WTC11 (cell line): Measurements from ENCODE around the gene NFATC1. TPM values are rescaled to one million over a fixed set of nuclear protein-coding genes. Genes with fewer than 3 reads are reported as not detected.

ENCODE experiments used
- ATAC-seq: fragments of 200-7000 bp; cut with Tn5 transposase; 2 replicates; pipeline ENCODE4 v1.10.0; 2021; ENCODE audit warnings: mild to moderate bottlenecking, moderate library complexity
- CTCF ChIA-PET: fragments of 300-600 bp; sonication (Branson Sonifier 250); formaldehyde crosslinking; loops from one replicate; lab custom pipeline; 2021; ENCODE audit warnings: antibody characterized with exemption; lab: Charles Lee
- POLR2A ChIA-PET: fragments of 350-600 bp; sonication (Branson Sonifier 250); formaldehyde crosslinking; loops from one replicate; lab custom pipeline; 2021; ENCODE audit warnings: antibody characterized with exemption; lab: Charles Lee
- DNase-seq: peaks from one replicate; pipeline ENCODE4 v3.0.0; 2021; ENCODE audit warnings: low spot score
- H3K27ac Mint-ChIP-seq: 2 replicates; pipeline ENCODE4 v1.8.0; 2021; ENCODE audit warnings: mixed read lengths
- H3K27me3 Mint-ChIP-seq: 2 replicates; pipeline ENCODE4 v1.8.0; 2021; ENCODE audit warnings: low read depth, mild to moderate bottlenecking, moderate library complexity, mixed read lengths
- H3K36me3 Mint-ChIP-seq: 2 replicates; pipeline ENCODE4 v1.8.0; 2021; ENCODE audit warnings: mixed read lengths
- H3K4me1 Mint-ChIP-seq: 2 replicates; pipeline ENCODE4 v1.8.0; 2022; ENCODE audit warnings: mixed read lengths
- H3K4me3 Mint-ChIP-seq: 2 replicates; pipeline ENCODE4 v1.8.0; 2021; ENCODE audit warnings: mild to moderate bottlenecking, moderate library complexity, mixed read lengths
- H3K9me3 Mint-ChIP-seq: 2 replicates; pipeline ENCODE4 v1.8.0; 2021; ENCODE audit warnings: mixed read lengths
- CREB1 ChIP-seq: sonication (generic); formaldehyde crosslinking; IDR thresholded peaks from 2 replicates; pipeline ENCODE4 v1.8.0; 2023; ENCODE audit warnings: mild to moderate bottlenecking, missing genetic modification reagents
- FOXJ3 ChIP-seq: sonication (generic); formaldehyde crosslinking; IDR thresholded peaks from 2 replicates; pipeline ENCODE4 v1.9.0; 2021; ENCODE audit warnings: missing genetic modification reagents, mild to moderate bottlenecking, borderline replicate concordance
- FOXK1 ChIP-seq: sonication (generic); formaldehyde crosslinking; IDR thresholded peaks from 2 replicates; pipeline ENCODE4 v1.8.0; 2022; ENCODE audit warnings: mild to moderate bottlenecking, moderate library complexity, missing genetic modification reagents
- FOXP1 ChIP-seq: sonication (generic); formaldehyde crosslinking; IDR thresholded peaks from 2 replicates; pipeline ENCODE4 v1.8.0; 2022; ENCODE audit warnings: missing genetic modification reagents, mild to moderate bottlenecking, moderate library complexity, borderline replicate concordance
- GABPB1 ChIP-seq: sonication (generic); formaldehyde crosslinking; IDR thresholded peaks from 2 replicates; pipeline ENCODE4 v1.8.1; 2023; ENCODE audit warnings: mild to moderate bottlenecking, missing genetic modification reagents
- HMGA2 ChIP-seq: fragments of 250-450 bp; sonication (Bioruptor Pico); IDR thresholded peaks from 2 replicates; pipeline ENCODE4 v1.4.0; 2021; ENCODE audit warnings: mild to moderate bottlenecking, moderate library complexity
- KAT7 ChIP-seq: sonication (generic); formaldehyde crosslinking; IDR thresholded peaks from 2 replicates; pipeline ENCODE4 v1.8.1; 2023; ENCODE audit warnings: missing genetic modification reagents, mild to moderate bottlenecking, borderline replicate concordance
- NFATC4 ChIP-seq: fragments of 250-450 bp; sonication (Bioruptor Pico); IDR thresholded peaks from 2 replicates; pipeline ENCODE4 v1.9.0; 2021; ENCODE audit warnings: mild to moderate bottlenecking
- NR2C2 ChIP-seq: sonication (generic); formaldehyde crosslinking; IDR thresholded peaks from 2 replicates; pipeline ENCODE4 v1.8.0; 2022; ENCODE audit warnings: mild to moderate bottlenecking, missing genetic modification reagents
- SMAD4 ChIP-seq: sonication (generic); formaldehyde crosslinking; IDR thresholded peaks from 2 replicates; pipeline ENCODE4 v1.8.0; 2022; ENCODE audit warnings: mild to moderate bottlenecking, missing genetic modification reagents
- SP1 ChIP-seq: sonication (generic); formaldehyde crosslinking; conservative IDR thresholded peaks from 2 replicates; pipeline ENCODE4 v1.8.1; 2022; ENCODE audit warnings: missing genetic modification reagents
- ZBTB21 ChIP-seq: sonication (generic); formaldehyde crosslinking; IDR thresholded peaks from 2 replicates; pipeline ENCODE4 v1.8.1; 2023; ENCODE audit warnings: mild to moderate bottlenecking, missing genetic modification reagents, borderline replicate concordance
- ZNF219 ChIP-seq: sonication (generic); formaldehyde crosslinking; IDR thresholded peaks from 2 replicates; pipeline ENCODE4 v1.8.0; 2023; ENCODE audit warnings: missing genetic modification reagents, mild to moderate bottlenecking, borderline replicate concordance
- ZNF232 ChIP-seq: sonication (generic); formaldehyde crosslinking; IDR thresholded peaks from 2 replicates; pipeline ENCODE4 v1.8.0; 2022; ENCODE audit warnings: mild to moderate bottlenecking, missing genetic modification reagents
- ZNF423 ChIP-seq: fragments of 250-450 bp; sonication (Bioruptor Pico); IDR thresholded peaks from 2 replicates; pipeline ENCODE4 v2.1.2; 2022; ENCODE audit warnings: mild to moderate bottlenecking, moderate library complexity
- ZNF532 ChIP-seq: fragments of 250-450 bp; sonication (Bioruptor Pico); IDR thresholded peaks from 2 replicates; pipeline ENCODE4 v1.9.0; 2021; ENCODE audit warnings: mild to moderate bottlenecking, borderline replicate concordance
- total RNA-seq: library from RNA; stranded (reverse); gene quantifications from 3 replicates; pipeline ENCODE4 v1.2.3, GENCODE V29; 2021
- TF ChIP-seq, protein P1 (sequence below): sonication (generic); formaldehyde crosslinking; IDR thresholded peaks from 2 replicates; pipeline ENCODE4 v1.8.0; 2022; ENCODE audit warnings: mild to moderate bottlenecking, missing genetic modification reagents
- TF ChIP-seq, protein P2 (sequence below): sonication (generic); formaldehyde crosslinking; IDR thresholded peaks from 2 replicates; pipeline ENCODE4 v1.8.1; 2022; ENCODE audit warnings: missing genetic modification reagents, borderline replicate concordance
- TF ChIP-seq, protein P3 (sequence below): fragments of 250-450 bp; sonication (Bioruptor Pico); IDR thresholded peaks from 2 replicates; pipeline ENCODE4 v1.9.0; 2021; ENCODE audit warnings: moderate library complexity, mild to moderate bottlenecking, inconsistent platforms, borderline replicate concordance

Gene NFATC1
- total RNA-seq, 1 experiment from 2014 or later = 20.2 TPM

DNA sequence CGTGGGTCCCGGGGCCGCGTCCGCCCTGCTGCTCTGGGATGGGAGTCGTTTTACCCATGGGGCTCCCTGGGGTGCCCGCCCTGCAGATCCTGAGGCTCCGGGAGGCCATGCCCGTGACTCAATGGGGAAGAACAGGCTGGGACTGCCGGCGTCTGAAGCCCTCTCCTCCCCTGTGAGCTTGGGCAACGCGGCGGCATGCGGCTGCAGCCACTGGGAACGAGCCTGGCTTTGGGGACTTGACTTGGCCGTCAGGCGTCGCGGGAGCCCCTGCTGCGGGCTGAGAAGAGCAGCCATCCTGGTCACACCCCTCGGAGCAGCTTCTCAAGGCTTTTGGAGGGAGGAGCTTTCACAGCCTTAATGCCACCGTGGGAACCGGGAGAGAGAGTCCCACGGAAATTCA, 157.0 kb downstream of the NFATC1 start:
- no peak overlapping the region for H3K4me3 Mint-ChIP-seq
- no peaks in the 10 kb centered on the region for H3K27me3 Mint-ChIP-seq
- H3K36me3 Mint-ChIP-seq = no peaks in the 10 kb centered on the region
- H3K9me3 Mint-ChIP-seq = no peaks in the 10 kb centered on the region
- DNase-seq = no peak
- no peak overlapping the region for H3K27ac Mint-ChIP-seq
- no peaks in the 10 kb centered on the region for H3K4me1 Mint-ChIP-seq
- ChIA-PET CTCF (no interaction called here), POLR2A (no interaction called here)
- no peak for ATAC-seq
- TF ChIP-seq FOXK1 (CRISPR knock-in tag) (no peak), GABPB1 (CRISPR knock-in tag) (no peak), CREB1 (CRISPR knock-in tag) (no peak), KAT7 (CRISPR knock-in tag) (no peak), ZNF532 (CRISPR knock-in tag) (no peak), ZBTB21 (CRISPR knock-in tag) (no peak), FOXP1 (CRISPR knock-in tag) (no peak), SP1 (CRISPR knock-in tag) (no peak), ZNF232 (CRISPR knock-in tag) (no peak)
- TF ChIP-seq, protein P1, sequence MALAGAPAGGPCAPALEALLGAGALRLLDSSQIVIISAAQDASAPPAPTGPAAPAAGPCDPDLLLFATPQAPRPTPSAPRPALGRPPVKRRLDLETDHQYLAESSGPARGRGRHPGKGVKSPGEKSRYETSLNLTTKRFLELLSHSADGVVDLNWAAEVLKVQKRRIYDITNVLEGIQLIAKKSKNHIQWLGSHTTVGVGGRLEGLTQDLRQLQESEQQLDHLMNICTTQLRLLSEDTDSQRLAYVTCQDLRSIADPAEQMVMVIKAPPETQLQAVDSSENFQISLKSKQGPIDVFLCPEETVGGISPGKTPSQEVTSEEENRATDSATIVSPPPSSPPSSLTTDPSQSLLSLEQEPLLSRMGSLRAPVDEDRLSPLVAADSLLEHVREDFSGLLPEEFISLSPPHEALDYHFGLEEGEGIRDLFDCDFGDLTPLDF (CRISPR knock-in tag) = no peak

DNA sequence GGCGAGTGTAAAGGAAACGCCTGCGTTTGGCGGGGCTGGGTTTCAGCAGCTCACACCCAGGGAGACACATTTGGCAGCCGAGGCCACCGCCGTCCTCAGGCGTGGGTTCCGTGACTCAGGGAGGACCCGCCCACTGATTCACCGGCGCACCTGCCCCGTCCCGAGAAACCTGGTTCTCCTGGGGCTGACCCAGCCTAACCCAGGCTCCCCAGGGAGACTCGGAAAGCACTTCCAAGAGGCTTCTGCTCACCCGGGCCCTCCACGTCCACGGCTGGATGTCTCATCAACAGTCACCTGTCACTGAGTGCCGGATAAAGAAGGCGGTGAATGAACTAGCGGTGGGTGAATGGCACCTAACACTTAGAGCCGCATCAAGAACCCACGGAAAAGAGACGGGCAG, 157.4 kb downstream of the NFATC1 start:
- POLR2A ChIA-PET = no interaction called here
- TF ChIP-seq SMAD4 (CRISPR knock-in tag) (no peak), ZNF423 (CRISPR knock-in tag) (no peak), FOXJ3 (no peak), FOXP1 (CRISPR knock-in tag) (no peak), KAT7 (CRISPR knock-in tag) (no peak), ZNF219 (CRISPR knock-in tag) (no peak), NR2C2 (CRISPR knock-in tag) (no peak), ZBTB21 (CRISPR knock-in tag) (no peak), NFATC4 (CRISPR knock-in tag) (no peak), CREB1 (CRISPR knock-in tag) (no peak), HMGA2 (CRISPR knock-in tag) (no peak)
- TF ChIP-seq, protein P2, sequence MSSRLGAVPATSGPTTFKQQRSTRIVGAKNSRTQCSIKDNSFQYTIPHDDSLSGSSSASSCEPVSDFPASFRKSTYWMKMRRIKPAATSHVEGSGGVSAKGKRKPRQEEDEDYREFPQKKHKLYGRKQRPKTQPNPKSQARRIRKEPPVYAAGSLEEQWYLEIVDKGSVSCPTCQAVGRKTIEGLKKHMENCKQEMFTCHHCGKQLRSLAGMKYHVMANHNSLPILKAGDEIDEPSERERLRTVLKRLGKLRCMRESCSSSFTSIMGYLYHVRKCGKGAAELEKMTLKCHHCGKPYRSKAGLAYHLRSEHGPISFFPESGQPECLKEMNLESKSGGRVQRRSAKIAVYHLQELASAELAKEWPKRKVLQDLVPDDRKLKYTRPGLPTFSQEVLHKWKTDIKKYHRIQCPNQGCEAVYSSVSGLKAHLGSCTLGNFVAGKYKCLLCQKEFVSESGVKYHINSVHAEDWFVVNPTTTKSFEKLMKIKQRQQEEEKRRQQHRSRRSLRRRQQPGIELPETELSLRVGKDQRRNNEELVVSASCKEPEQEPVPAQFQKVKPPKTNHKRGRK = no peak
- TF ChIP-seq, protein P3, sequence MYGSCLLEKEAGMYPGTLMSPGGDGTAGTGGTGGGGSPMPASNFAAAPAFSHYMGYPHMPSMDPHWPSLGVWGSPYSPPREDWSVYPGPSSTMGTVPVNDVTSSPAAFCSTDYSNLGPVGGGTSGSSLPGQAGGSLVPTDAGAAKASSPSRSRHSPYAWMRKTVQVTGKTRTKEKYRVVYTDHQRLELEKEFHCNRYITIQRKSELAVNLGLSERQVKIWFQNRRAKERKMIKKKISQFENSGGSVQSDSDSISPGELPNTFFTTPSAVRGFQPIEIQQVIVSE (CRISPR knock-in tag) = no peak
- no peaks in the 10 kb centered on the region for H3K27me3 Mint-ChIP-seq
- H3K36me3 Mint-ChIP-seq = no peaks in the 10 kb centered on the region
- no peak overlapping the region for H3K4me3 Mint-ChIP-seq
- CTCF ChIA-PET = no interaction called here
- no peak for DNase-seq
- H3K4me1 Mint-ChIP-seq = no peaks in the 10 kb centered on the region
- H3K27ac Mint-ChIP-seq = no peak overlapping the region
- no peak for ATAC-seq
- H3K9me3 Mint-ChIP-seq = no peaks in the 10 kb centered on the region
